Prostate gland (tissue), 2 donors: ENCODE results near the gene MIOX. TPM values are rescaled to one million over a fixed set of nuclear protein-coding genes. Genes with fewer than 3 reads are reported as not detected.

Experiments used
- DNase-seq: peaks from one replicate; pipeline ENCODE4 v3.0.0-alpha.2; 2019; ENCODE audit warnings: low spot score
- H3K27ac ChIP-seq, 2 donors: fragments of 200-600 bp; sonication (generic); 2 replicates each; pipeline ENCODE4 v1.5.1; 2017 to 2019
- H3K27me3 ChIP-seq: fragments of 200-600 bp; sonication (generic); replicated peaks from 2 replicates; pipeline ENCODE4 v1.5.1; 2019; ENCODE audit not compliant: insufficient read depth
- H3K36me3 ChIP-seq, 2 donors: fragments of 200-600 bp; sonication (generic); 1 replicate in 1 of 2; 2 replicates in 1 of 2; pipeline versions ENCODE4 v1.5.1 to v1.8.1; 2017 to 2019
- H3K4me1 ChIP-seq: fragments of 200-600 bp; sonication (generic); replicated peaks from 2 replicates; pipeline ENCODE4 v1.5.1; 2019
- H3K4me3 ChIP-seq, 2 donors: fragments of 200-600 bp; sonication (generic); 2 replicates each; pipeline ENCODE4 v1.5.1; 2017 to 2019
- H3K9me3 ChIP-seq: fragments of 200-600 bp; sonication (generic); 2 replicates; pipeline ENCODE4 v1.5.1; 2017
- CTCF ChIP-seq, 4 experiments: fragments of 200-600 bp in 2 of 4; fragments of 450-650 bp in 2 of 4; sonication (generic) in 2 of 4; IDR thresholded peaks; 1 replicate in 3 of 4; 2 replicates in 1 of 4; pipeline ENCODE4 v1.5.1; 2016 to 2019; ENCODE audit warnings: antibody characterized with exemption in 4 of 4, mild to moderate bottlenecking in 2 of 4, moderate library complexity in 2 of 4
- POLR2A ChIP-seq: fragments of 450-650 bp; IDR thresholded peaks from one replicate; pipeline ENCODE4 v1.6.1; 2016; ENCODE audit warnings: antibody characterized with exemption, mild to moderate bottlenecking
- POLR2AphosphoS5 ChIP-seq: sonication (generic); formaldehyde crosslinking; IDR thresholded peaks from one replicate; pipeline ENCODE4 v1.6.1; 2017; ENCODE audit warnings: antibody characterized with exemption
- WGBS: methylation state at CpG from one replicate; pipeline ENCODE4 v1.1.5; 2018; 5-methylcytosine and 5-hydroxymethylcytosine counted together
- intact Hi-C: fragments of 100-400 bp; cut with DNase I; formaldehyde crosslinking; loops from one replicate; pipeline ENCODE4 v1.14.2; 2022
- total RNA-seq, 2 donors: library from RNA; depleted of rRNA; stranded (reverse); fragments of >200 nt; gene quantifications; one replicate each; pipeline ENCODE4 v1.1.0, GENCODE V29; 2016

The MIOX gene
- total RNA-seq, 2 donors from 2014 or later, result not detected

GRCh38 chr22:50535113-50535512 lies 48.5 kb downstream of the MIOX start:
- DNase-seq, result no peak
- Histone ChIP-seq H3K27ac (no peak overlapping the region), H3K4me1 (peaks cover 8% of the 10 kb centered on the region), H3K4me3 (no peak overlapping the region), H3K36me3 (no peaks in the 10 kb centered on the region), H3K9me3 (no peaks in the 10 kb centered on the region), H3K27me3 (no peaks in the 10 kb centered on the region)
- 90% methylated on average over 8 of the region's 8 CpGs for WGBS
- intact Hi-C loops, result no loop called here
- TF ChIP-seq POLR2AphosphoS5, result no peak
- no peak for TF ChIP-seq POLR2A
- no peak for TF ChIP-seq CTCF (IDR thresholded peaks at IDR 0.05)

DNA sequence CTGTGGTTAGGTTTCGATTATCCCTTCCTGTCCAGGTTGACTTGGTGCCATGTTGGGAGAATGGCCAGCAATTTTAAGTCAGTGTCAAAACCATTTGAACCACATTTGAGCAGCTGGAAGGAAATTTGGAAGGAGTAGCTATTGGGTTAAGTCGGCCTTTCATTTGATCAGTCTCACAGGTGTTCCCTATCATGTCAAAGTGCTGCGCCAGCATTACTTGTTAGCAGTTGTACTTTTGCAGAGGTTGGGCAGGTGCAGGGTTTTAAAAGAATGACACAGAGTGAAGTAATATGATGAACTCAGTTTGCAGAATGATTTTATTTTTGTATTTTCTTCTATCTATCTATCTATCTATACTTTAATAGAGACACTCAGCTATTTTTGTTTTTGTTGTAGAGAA lies 49.6 kb downstream of the MIOX start:
- no peak overlapping the region for H3K27ac ChIP-seq
- no peaks in the 10 kb centered on the region for H3K36me3 ChIP-seq
- DNase-seq, result no peak
- no peaks in the 10 kb centered on the region for H3K27me3 ChIP-seq
- intact Hi-C loops, result no loop called here
- no peak overlapping the region for H3K4me3 ChIP-seq
- WGBS, result 73% methylated on average over 3 of the region's 3 CpGs
- TF ChIP-seq POLR2AphosphoS5 (no peak), CTCF (IDR thresholded peaks at IDR 0.05) (no peak), POLR2A (no peak)
- H3K4me1 ChIP-seq, result peaks cover 4% of the 10 kb centered on the region
- H3K9me3 ChIP-seq, result no peaks in the 10 kb centered on the region

- Histone ChIP-seq H3K36me3 (no peaks in the 10 kb centered on the region), H3K27me3 (no peaks in the 10 kb centered on the region), H3K4me3 (no peak overlapping the region), H3K9me3 (no peaks in the 10 kb centered on the region), H3K4me1 (no peaks in the 10 kb centered on the region), H3K27ac (no peak overlapping the region)
- DNase-seq, result no peak
- no peak for TF ChIP-seq CTCF (IDR thresholded peaks at IDR 0.05)
- TF ChIP-seq POLR2AphosphoS5, result no peak
- TF ChIP-seq POLR2A, result no peak
- intact Hi-C loops, result no loop called here
- WGBS, result 79% methylated on average over 13 of the region's 13 CpGs
These were observed 51.1 kb downstream of the MIOX start for GRCh38 chr22:50537765-50538164.

Other genes with a start within 250 kb of the MIOX start
- 100 to 1,000 TPM in 1 of 2 donors, 10 to 100 TPM in 1; 56.3 to 117 TPM for gene TUBGCP6, start 241.8 kb upstream of the MIOX start, total RNA-seq
- gene HDAC10, start 235.6 kb upstream of the MIOX start, total RNA-seq, result 10 to 100 TPM; 36.9 to 41.3 TPM
- 10 to 100 TPM in 1 of 2 donors, 1 to 10 TPM in 1; 8.4 to 18.0 TPM for gene MAPK12, start 225.2 kb upstream of the MIOX start, total RNA-seq
- gene MAPK11, start 216.5 kb upstream of the MIOX start, total RNA-seq, result 10 to 100 TPM; 11.4 to 14.1 TPM
- 100 to 1,000 TPM; 259 to 309 TPM for gene PLXNB2, start 179.2 kb upstream of the MIOX start, total RNA-seq
- gene DENND6B, start 159.8 kb upstream of the MIOX start, total RNA-seq, result 10 to 100 TPM in 1 of 2 donors, 1 to 10 TPM in 1; 9.6 to 19.6 TPM
- gene PPP6R2, start 143.5 kb upstream of the MIOX start, total RNA-seq, result 100 to 1,000 TPM in 1 of 2 donors, 10 to 100 TPM in 1; 80.6 to 107 TPM
- gene SBF1, start 11.8 kb upstream of the MIOX start, total RNA-seq, result 100 to 1,000 TPM in 1 of 2 donors, 10 to 100 TPM in 1; 44.9 to 144 TPM
- gene ADM2, start 5.3 kb upstream of the MIOX start, total RNA-seq, result 1 to 10 TPM; 7.3 to 7.9 TPM
- 10 to 100 TPM; 76.6 to 94.3 TPM for gene LMF2, start 20.8 kb downstream of the MIOX start, total RNA-seq
- 10 to 100 TPM; 43.7 to 59.6 TPM for gene NCAPH2, start 21.4 kb downstream of the MIOX start, total RNA-seq
- 1 to 10 TPM; 1.5 to 8.3 TPM for gene SCO2, start 38.7 kb downstream of the MIOX start, total RNA-seq
- 10 to 100 TPM; 35.8 to 42.8 TPM for gene TYMP, start 43.2 kb downstream of the MIOX start, total RNA-seq
- gene KLHDC7B, start 59.0 kb downstream of the MIOX start, total RNA-seq, result under 1 TPM in 1 of 2 donors, not detected in 1; 0.62 TPM
- 10 to 100 TPM in 1 of 2 donors, not detected in 1; 10.2 TPM for gene SYCE3, start 76.1 kb downstream of the MIOX start, total RNA-seq
- gene CPT1B, start 91.6 kb downstream of the MIOX start, total RNA-seq, result 10 to 100 TPM; 13.1 to 31.4 TPM
- 100 to 1,000 TPM in 1 of 2 donors, 10 to 100 TPM in 1; 52.1 to 112 TPM for gene CHKB, start 96.0 kb downstream of the MIOX start, total RNA-seq
- 10 to 100 TPM in 1 of 2 donors, 1 to 10 TPM in 1; 5.1 to 23.6 TPM for gene MAPK8IP2, start 113.9 kb downstream of the MIOX start, total RNA-seq
- gene ARSA, start 141.3 kb downstream of the MIOX start, total RNA-seq, result 10 to 100 TPM; 60.7 to 81.7 TPM
- 10 to 100 TPM in 1 of 2 donors, 1 to 10 TPM in 1; 9.1 to 18.3 TPM for gene SHANK3, start 186.0 kb downstream of the MIOX start, total RNA-seq